Vagina (tissue), 2 donors: Measurements from ENCODE around the gene PDAP1. TPM values are rescaled to one million over a fixed set of nuclear protein-coding genes. Genes with fewer than 3 reads are reported as not detected.

Experiments
- DNase-seq, 2 donors: peaks; one replicate each; pipeline ENCODE4 v3.0.0-alpha.2; 2017; ENCODE audit errors: extremely low spot score in 2 of 2
- H3K27ac ChIP-seq: fragments of 200-600 bp; sonication (generic); one replicate; pipeline ENCODE4 v1.5.1; 2019
- H3K27me3 ChIP-seq: fragments of 200-600 bp; sonication (generic); one replicate; pipeline ENCODE4 v1.5.1; 2019
- H3K36me3 ChIP-seq, 2 donors: fragments of 200-600 bp; sonication (generic); one replicate each; pipeline ENCODE4 v1.5.1; 2017 to 2019
- H3K4me1 ChIP-seq: fragments of 200-600 bp; sonication (generic); one replicate; pipeline ENCODE4 v1.5.1; 2019
- H3K4me3 ChIP-seq, 2 donors: fragments of 200-600 bp; sonication (generic); 1 replicate in 1 of 2; 2 replicates in 1 of 2; pipeline ENCODE4 v1.5.1; 2016 to 2019
- H3K9me3 ChIP-seq: fragments of 200-600 bp; sonication (generic); one replicate; pipeline ENCODE4 v1.5.1; 2019
- POLR2A ChIP-seq, 2 donors: fragments of 450-650 bp; IDR thresholded peaks; one replicate each; pipeline ENCODE4 v1.6.1; 2017; ENCODE audit warnings: antibody characterized with exemption in 2 of 2, mild to moderate bottlenecking in 2 of 2, moderate library complexity in 2 of 2
- POLR2AphosphoS5 ChIP-seq, 2 donors: sonication (generic); formaldehyde crosslinking; IDR thresholded peaks; one replicate each; pipeline ENCODE4 v1.9.0; 2017; ENCODE audit warnings: antibody characterized with exemption in 2 of 2, mild to moderate bottlenecking in 2 of 2, low read depth in 1 of 2; ENCODE audit not compliant: insufficient read depth in 1 of 2
- intact Hi-C: fragments of 100-400 bp; cut with DNase I; formaldehyde crosslinking; loops from one replicate; pipeline ENCODE4 v1.15.1; 2023
- total RNA-seq: library from RNA; depleted of rRNA; stranded (reverse); fragments of >200 nt; gene quantifications from one replicate; pipeline ENCODE4 v1.2.3, GENCODE V29; 2016
- TF ChIP-seq, protein P1 (sequence below), 3 experiments: fragments of 450-650 bp in 2 of 3; fragments of 200-600 bp in 1 of 3; sonication (generic) in 1 of 3; IDR thresholded peaks; one replicate each; pipeline ENCODE4 v1.5.1; 2017 to 2019; ENCODE audit warnings: antibody characterized with exemption in 3 of 3, mild to moderate bottlenecking in 2 of 3, moderate library complexity in 2 of 3

The PDAP1 gene
- total RNA-seq, 1 donor from 2014 or later, result 48.1 TPM

- peaks cover 5% of the 10 kb centered on the region for H3K4me1 ChIP-seq
- no peak for DNase-seq
- TF ChIP-seq POLR2AphosphoS5 (IDR thresholded peaks at IDR 0.05; ENCODE audit: insufficient read depth in 1 of 2, low read depth in 1 of 2) (no peak), POLR2A (IDR thresholded peaks at IDR 0.05) (no peak)
- TF ChIP-seq, protein P1, sequence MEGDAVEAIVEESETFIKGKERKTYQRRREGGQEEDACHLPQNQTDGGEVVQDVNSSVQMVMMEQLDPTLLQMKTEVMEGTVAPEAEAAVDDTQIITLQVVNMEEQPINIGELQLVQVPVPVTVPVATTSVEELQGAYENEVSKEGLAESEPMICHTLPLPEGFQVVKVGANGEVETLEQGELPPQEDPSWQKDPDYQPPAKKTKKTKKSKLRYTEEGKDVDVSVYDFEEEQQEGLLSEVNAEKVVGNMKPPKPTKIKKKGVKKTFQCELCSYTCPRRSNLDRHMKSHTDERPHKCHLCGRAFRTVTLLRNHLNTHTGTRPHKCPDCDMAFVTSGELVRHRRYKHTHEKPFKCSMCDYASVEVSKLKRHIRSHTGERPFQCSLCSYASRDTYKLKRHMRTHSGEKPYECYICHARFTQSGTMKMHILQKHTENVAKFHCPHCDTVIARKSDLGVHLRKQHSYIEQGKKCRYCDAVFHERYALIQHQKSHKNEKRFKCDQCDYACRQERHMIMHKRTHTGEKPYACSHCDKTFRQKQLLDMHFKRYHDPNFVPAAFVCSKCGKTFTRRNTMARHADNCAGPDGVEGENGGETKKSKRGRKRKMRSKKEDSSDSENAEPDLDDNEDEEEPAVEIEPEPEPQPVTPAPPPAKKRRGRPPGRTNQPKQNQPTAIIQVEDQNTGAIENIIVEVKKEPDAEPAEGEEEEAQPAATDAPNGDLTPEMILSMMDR (IDR thresholded peaks at IDR 0.05), result no peak
- peaks cover 0 to 51% of the 10 kb centered on the region in 2 donors for H3K36me3 ChIP-seq
- no peaks in the 10 kb centered on the region for H3K27me3 ChIP-seq
- intact Hi-C loops, result no loop called here
- no peaks in the 10 kb centered on the region for H3K9me3 ChIP-seq
- H3K27ac ChIP-seq, result no peak overlapping the region
- no peak overlapping the region for H3K4me3 ChIP-seq
Observed at GRCh38 chr7:99366646-99367045, 41.8 kb downstream of the PDAP1 start.

DNA sequence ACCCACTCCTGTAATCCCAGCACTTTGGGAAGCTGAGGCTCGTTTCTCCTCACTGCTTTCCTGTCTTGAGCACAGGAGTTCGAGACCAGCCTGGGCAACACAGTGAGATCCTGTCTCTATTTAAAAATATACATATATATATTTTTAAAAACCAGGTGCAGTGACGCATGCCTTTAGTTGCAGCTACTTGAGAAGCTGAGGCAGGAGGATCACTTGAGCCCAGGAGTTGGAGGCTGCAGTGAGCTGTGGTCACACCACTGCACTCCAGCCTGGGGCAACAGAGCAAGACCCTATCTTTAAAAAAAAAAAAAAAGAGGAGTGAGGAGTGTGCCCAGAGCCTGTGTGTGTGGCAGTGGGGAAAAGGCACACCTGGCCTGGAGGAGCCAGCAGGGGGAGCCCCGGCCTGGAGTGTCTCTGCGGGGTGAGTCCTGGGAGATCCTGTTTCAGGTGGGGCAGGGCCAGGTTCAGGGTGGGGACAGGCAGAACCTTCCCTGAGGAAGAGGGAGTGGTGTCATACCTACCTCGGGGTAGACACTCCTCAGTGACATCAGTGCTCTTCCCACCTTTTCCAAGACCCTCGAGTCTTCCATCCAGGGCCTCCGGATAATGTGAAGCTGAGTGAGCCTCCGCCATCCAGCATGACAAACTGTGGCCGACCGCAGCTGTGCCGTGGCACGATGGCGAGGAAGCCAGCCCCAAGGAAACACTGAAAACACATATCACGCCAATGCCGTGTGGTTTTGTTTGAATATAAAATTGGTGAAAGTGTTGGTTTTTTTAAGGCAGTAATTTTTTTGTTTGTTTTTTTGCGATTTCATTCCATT, 42.9 kb downstream of the PDAP1 start:
- no peak overlapping the region for H3K4me3 ChIP-seq
- peaks cover 0 to 60% of the 10 kb centered on the region in 2 donors for H3K36me3 ChIP-seq
- H3K27ac ChIP-seq, result no peak overlapping the region
- TF ChIP-seq POLR2AphosphoS5 (IDR thresholded peaks at IDR 0.05; ENCODE audit: insufficient read depth in 1 of 2, low read depth in 1 of 2) (peak in 1 of 2 donors; percentile 23), POLR2A (IDR thresholded peaks at IDR 0.05) (no peak)
- TF ChIP-seq, protein P1 (IDR thresholded peaks at IDR 0.05), result peak; percentile 25 to 36 (median 35)
- no peaks in the 10 kb centered on the region for H3K9me3 ChIP-seq
- intact Hi-C loops, result no loop called here
- no peak for DNase-seq
- H3K27me3 ChIP-seq, result no peaks in the 10 kb centered on the region
- peaks cover 5% of the 10 kb centered on the region for H3K4me1 ChIP-seq

DNA sequence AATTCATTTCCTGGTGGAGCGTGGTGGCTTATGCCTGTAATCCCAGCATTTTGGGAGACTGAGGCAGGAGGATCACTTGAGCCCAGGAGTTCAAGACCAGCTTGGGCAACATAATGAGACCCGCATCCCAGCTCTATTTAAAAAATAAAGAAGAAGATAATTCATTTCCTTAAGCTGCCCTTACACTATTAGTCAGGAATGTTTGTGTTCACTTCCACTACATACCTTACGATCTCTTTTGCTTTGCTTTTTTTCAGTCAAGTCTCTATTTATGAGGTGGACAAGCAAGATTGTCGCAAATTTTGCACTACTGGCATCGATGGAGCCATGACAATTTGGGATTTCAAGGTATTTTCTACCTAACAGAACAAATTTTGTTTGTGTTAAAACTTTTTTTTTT, 45.1 kb downstream of the PDAP1 start:
- Histone ChIP-seq H3K4me3 (no peak overlapping the region), H3K27me3 (no peaks in the 10 kb centered on the region), H3K9me3 (no peaks in the 10 kb centered on the region), H3K4me1 (no peaks in the 10 kb centered on the region), H3K27ac (no peak overlapping the region), H3K36me3 (peaks cover 0 to 82% of the 10 kb centered on the region in 2 donors)
- intact Hi-C loops, result no loop called here
- DNase-seq, result no peak
- TF ChIP-seq POLR2AphosphoS5 (IDR thresholded peaks at IDR 0.05; ENCODE audit: insufficient read depth in 1 of 2, low read depth in 1 of 2) (no peak), POLR2A (IDR thresholded peaks at IDR 0.05) (no peak)
- TF ChIP-seq, protein P1 (IDR thresholded peaks at IDR 0.05), result no peak

- Histone ChIP-seq H3K9me3 (no peaks in the 10 kb centered on the region), H3K4me1 (no peaks in the 10 kb centered on the region), H3K4me3 (no peak overlapping the region), H3K27me3 (no peaks in the 10 kb centered on the region), H3K36me3 (peaks cover 0 to 87% of the 10 kb centered on the region in 2 donors), H3K27ac (no peak overlapping the region)
- no peak for DNase-seq
- intact Hi-C loops, result no loop called here
- no peak for TF ChIP-seq POLR2A (IDR thresholded peaks at IDR 0.05)
- no peak for TF ChIP-seq POLR2AphosphoS5 (IDR thresholded peaks at IDR 0.05; ENCODE audit: insufficient read depth in 1 of 2, low read depth in 1 of 2)
- TF ChIP-seq, protein P1 (IDR thresholded peaks at IDR 0.05), result no peak
Observed at GRCh38 chr7:99362801-99363200, 45.6 kb downstream of the PDAP1 start.
